ENCODE results near the gene VWA1.
"Not testable (repeated sequence)": the region's sequence is repeated elsewhere in the genome, so short reads cannot be mapped to it uniquely, and the experiment has no call there.

The VWA1 gene

GRCh38 chr1:1437904-1438376 is 2.5 kb downstream of the VWA1 start:
- no peak for DNase-seq

GRCh38 chr1:1438531-1439381 is 3.3 kb downstream of the VWA1 start:
- DNase-seq = no peak

GRCh38 chr1:1439546-1440261 is 4.2 kb downstream of the VWA1 start:
- no peak for DNase-seq

GRCh38 chr1:1440262-1441001 is 4.9 kb downstream of the VWA1 start:
- no peak for DNase-seq

- DNase-seq = no peak
Observed at GRCh38 chr1:1441002-1441888, 5.8 kb downstream of the VWA1 start.

GRCh38 chr1:1442069-1442770 is 6.7 kb downstream of the VWA1 start:
- DNase-seq = no peak

- not testable (repeated sequence) for DNase-seq
Observed at GRCh38 chr1:1446631-1447030, 11.1 kb downstream of the VWA1 start.

GRCh38 chr1:1449099-1449739 is 13.7 kb downstream of the VWA1 start, which contains the start of gene ATAD3C:
Gene ATAD3C, plus strand, starts transcription at chr1:1449689. Its CDS starts 995 bp downstream, at chr1:1450684.
- no peak for DNase-seq

- not testable (repeated sequence) for DNase-seq
Observed at GRCh38 chr1:1450616-1451015, 15.1 kb downstream of the VWA1 start.

GRCh38 chr1:1451696-1452364 is 16.3 kb downstream of the VWA1 start:
- no peak for DNase-seq

- DNase-seq = not testable (repeated sequence)
Observed at GRCh38 chr1:1452365-1452739, 16.9 kb downstream of the VWA1 start.

- DNase-seq = no peak
Observed at GRCh38 chr1:1452882-1453281, 17.4 kb downstream of the VWA1 start.

GRCh38 chr1:1454286-1455056 is 19.0 kb downstream of the VWA1 start:
- DNase-seq = not testable (repeated sequence)

GRCh38 chr1:1455366-1455884 is 19.9 kb downstream of the VWA1 start:
- DNase-seq = no peak

- DNase-seq = not testable (repeated sequence)
Observed at GRCh38 chr1:1455934-1456333, 20.4 kb downstream of the VWA1 start.

- DNase-seq = not testable (repeated sequence)
Observed at GRCh38 chr1:1456683-1457255, 21.3 kb downstream of the VWA1 start.

GRCh38 chr1:1459156-1459555 is 23.7 kb downstream of the VWA1 start:
- DNase-seq = not testable (repeated sequence)

GRCh38 chr1:1459711-1460110 is 24.2 kb downstream of the VWA1 start:
- DNase-seq = not testable (repeated sequence)

All from activated gamma-delta T cell (primary cell).